T47D (cell line): ENCODE data around the gene ZNF644.

ENCODE experiments used
- DNase-seq, 2 experiments: peaks; one replicate each; pipeline versions ENCODE4 v3.0.0 to v3.0.0-alpha.2; 2011 to 2012; ENCODE audit warnings: low read depth in 1 of 2, low spot score in 1 of 2
- JUND ChIP-seq: IDR thresholded peaks from 2 replicates; pipeline ENCODE4 v1.6.1; 2012; ENCODE audit warnings: low read depth
- in situ Hi-C: cut with HindIII; loops from 2 replicates; pipeline ENCODE4 v1.10.0; 2016; ENCODE audit warnings: low sequenced_read_pairs, low pct_unique_long_range_greater_than_20kb

Gene ZNF644

DNA sequence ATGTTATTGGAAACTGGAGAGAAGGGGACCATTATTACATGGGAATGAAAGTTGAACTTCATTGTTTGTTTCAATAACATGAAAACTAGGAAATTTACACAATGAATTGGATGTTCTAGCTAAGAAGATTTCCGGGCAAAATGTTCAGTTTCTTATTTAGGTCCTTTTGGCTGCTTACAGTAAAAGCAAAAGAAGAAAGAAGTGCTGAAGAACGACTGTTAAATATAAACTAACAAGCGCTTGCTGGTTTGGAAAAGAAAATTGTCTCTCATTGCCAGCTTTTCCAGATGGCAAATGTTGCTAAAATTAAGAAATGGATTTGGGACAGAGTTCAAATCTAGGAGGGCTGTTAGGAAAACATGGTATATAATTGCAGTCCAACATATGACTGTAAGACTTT lies 139.6 kb downstream of the ZNF644 start:
- DNase-seq: no peak
- in situ Hi-C loops: no loop called here

DNA sequence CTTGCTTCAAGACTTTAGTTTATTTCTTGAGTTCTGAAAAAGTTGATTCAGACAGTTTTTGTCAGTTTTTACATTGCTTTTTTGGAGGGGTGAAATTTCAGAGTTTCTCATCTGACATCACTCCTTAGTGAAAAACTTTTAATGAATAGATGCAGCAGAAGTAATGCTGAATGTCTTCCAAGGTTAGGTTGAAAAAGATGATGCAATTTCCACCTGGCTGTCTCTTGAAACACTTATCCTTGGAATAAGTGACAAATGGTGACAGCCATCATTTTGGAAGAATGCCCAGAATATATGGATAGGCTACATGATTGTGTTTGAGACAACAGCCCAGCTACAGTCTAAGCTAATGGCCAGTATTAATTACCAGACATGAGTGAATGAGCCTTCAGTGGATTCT lies 140.8 kb downstream of the ZNF644 start:
- TF ChIP-seq JUND: no peak
- no peak for DNase-seq
- in situ Hi-C loops: no loop called here

More for the DNA sequence above, 139.6 kb downstream of the ZNF644 start:
- no peak for TF ChIP-seq JUND

DNA sequence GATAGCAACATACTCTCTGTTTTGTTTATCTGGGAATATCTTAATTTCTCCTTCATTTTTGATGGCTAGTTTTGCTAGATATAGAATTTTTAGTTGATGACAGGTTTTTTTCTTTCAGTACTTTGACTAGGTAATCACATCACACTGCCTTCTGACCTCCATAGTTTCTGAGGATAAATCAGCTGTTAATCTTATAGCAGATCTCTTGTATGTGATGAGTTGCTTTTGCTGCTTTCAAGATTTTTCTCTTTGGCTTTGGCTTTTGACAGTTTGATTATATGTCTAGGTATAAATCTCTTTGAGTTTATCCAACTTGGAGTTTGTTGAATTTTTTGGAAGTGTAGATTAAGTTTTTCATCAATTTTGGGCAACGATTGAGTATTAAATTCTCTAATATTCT lies 142.6 kb downstream of the ZNF644 start:
- no peak for TF ChIP-seq JUND
- DNase-seq: peak in 1 of 2 experiments; percentile 4
- in situ Hi-C loops: no loop called here

DNA sequence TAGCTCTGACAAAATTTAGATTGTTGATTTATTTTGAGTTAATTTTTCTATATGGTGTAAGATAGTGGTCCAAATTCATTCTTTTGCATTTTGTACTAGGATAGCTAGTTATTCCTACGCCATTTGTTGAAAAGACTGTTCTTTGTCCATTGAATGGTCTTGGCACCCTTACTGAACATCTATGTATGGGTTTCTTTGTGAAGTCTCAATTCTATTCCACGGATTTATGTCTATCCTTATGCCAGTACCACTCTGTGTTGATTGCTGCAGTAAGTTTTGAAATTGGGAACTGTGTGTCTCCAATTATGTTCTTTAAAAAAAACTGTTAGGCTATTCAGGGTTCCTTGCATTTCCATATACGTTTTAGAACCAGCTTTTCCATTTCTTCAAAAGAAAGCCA lies 145.7 kb downstream of the ZNF644 start:
- TF ChIP-seq JUND: no peak
- in situ Hi-C loops: no loop called here
- DNase-seq: no peak
